Stimulated activated CD8-positive, alpha-beta memory T cell treated with anti-CD3 and anti-CD28 coated beads, Interleukin-15, amount 100 ng/mL, for 1 hour (primary cell): Measurements from ENCODE around the gene FNBP1.
"Not testable (repeated sequence)": the region's sequence is repeated elsewhere in the genome, so short reads cannot be mapped to it uniquely, and the experiment has no call there.

Experiments used
- DNase-seq: peaks from one replicate; pipeline ENCODE4 v3.0.0-alpha.2; 2020; ENCODE audit warnings: low read depth

Gene FNBP1

GRCh38 chr9:129953736-129954135, 89.3 kb downstream of the FNBP1 start:
- DNase-seq = no peak

- DNase-seq = no peak
Measured at GRCh38 chr9:129952337-129952736, 90.7 kb downstream of the FNBP1 start.

DNA sequence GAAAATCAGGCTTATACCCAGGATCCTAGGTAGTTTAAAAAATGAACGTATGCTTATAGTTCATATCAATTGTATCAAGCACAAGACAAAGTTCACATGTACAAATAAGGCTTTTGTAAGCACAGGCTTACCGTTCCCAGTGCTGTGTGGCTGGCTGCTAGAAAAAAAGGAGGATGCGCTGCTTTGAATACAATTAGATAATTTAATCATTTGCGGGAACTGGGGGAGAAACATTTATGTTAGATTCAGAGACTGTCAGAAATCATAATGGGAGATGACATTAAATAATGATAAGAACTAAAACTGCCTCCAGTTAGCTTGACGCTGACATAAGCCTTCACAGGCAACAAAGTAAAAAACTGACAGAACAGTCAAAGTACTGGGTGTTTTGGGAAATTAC, 93.2 kb downstream of the FNBP1 start:
- DNase-seq = no peak

- not testable (repeated sequence) for DNase-seq
Measured at GRCh38 chr9:129948626-129949025, 94.4 kb downstream of the FNBP1 start.

GRCh38 chr9:129946246-129946995, 96.6 kb downstream of the FNBP1 start:
- no peak for DNase-seq

DNA sequence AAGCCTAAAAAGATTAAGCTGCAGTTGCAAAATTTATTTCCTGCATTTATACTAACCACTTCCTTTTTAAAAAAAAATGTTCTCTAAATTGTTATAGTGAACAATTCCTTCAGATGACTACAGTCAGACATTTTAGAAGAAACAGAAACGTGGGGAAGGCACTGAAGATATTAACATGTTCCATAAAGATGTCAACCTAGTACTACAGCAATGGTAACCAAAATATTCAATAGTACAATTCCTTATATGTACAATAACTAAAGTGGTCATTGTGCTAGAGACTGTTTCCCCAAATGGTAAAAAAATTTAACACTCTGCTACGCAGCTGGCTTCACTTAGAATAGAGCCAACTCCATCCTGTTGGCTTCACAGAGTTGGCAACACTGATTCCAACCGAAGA, 97.7 kb downstream of the FNBP1 start:
- DNase-seq = no peak

GRCh38 chr9:129944506-129945116, 98.4 kb downstream of the FNBP1 start:
- peak; percentile 9 for DNase-seq

GRCh38 chr9:129939431-129939830, 103.6 kb downstream of the FNBP1 start:
- DNase-seq = no peak

DNA sequence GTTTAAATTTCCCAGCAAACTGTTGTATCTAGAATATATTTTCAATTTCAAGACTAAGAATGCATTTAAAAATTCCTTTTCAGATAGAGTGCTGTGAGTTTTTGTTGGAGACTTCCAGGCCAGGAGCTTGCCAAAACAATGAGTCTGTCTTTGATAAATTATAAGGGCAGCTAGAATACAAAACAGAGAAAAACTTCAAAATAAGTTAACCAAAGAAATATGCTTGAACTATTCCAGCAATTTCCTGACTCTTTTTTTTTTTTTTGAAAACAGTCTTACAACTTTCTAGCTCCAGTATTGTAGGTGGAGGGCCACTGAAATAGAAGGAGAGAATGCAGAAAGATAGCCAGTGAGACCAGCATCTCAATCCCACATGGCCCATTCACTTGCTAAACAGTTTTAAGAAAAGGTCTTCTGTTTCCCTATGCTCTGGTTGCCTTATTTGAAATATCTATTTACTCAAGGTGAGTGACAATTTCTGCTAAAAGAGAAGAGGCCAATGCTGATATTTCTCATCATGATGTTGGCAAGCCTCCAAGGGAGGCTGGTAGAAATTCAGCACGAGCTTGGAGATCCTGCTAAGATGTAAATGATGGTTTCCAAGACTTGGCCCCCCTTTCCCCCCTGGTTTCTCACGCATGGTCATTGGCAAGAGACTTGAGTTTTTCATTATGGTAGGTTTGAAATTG, 104.6 kb downstream of the FNBP1 start:
- no peak for DNase-seq

DNA sequence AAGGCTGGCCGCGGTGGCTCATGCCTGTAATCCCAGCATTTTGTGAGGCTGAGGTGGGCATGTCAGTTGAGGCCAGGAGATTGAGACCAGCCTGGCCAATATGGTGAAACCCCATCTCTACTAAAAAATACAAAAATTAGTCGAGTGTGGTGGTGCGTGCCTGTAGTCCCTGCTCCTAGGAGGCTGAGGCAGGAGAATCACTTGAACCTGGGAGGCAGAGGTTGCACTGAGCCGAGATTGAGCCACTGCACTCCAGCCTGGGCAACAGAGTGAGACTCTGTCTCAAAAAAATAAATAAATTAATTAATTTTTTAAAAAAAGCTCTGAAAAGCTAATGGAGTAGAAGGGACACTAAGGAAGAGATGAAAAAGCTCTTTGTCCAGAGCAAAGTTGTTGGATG, 105.1 kb downstream of the FNBP1 start:
- not testable (repeated sequence) for DNase-seq

GRCh38 chr9:129936222-129936621, 106.8 kb downstream of the FNBP1 start:
- no peak for DNase-seq

DNA sequence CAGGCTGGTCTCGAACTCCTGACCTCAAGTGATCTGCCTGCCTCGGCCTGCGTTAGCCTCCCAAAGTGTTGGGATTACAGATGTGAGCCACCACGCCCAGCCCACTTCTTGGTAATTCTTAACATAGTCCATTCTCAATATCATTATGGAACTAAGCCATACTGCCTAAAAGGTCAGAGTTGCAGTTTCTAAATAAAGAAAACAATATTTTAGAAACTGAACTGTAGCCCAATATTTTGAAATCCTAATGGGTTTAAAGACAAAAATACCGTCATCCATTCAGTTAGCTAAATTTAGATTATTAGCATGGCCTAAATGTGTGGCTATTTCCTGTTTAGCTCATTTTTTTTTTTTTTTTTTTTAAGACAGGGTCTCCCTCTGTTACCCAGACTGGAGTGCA, 108.2 kb downstream of the FNBP1 start:
- DNase-seq = no peak

GRCh38 chr9:129934041-129934591, 108.9 kb downstream of the FNBP1 start:
- no peak for DNase-seq

DNA sequence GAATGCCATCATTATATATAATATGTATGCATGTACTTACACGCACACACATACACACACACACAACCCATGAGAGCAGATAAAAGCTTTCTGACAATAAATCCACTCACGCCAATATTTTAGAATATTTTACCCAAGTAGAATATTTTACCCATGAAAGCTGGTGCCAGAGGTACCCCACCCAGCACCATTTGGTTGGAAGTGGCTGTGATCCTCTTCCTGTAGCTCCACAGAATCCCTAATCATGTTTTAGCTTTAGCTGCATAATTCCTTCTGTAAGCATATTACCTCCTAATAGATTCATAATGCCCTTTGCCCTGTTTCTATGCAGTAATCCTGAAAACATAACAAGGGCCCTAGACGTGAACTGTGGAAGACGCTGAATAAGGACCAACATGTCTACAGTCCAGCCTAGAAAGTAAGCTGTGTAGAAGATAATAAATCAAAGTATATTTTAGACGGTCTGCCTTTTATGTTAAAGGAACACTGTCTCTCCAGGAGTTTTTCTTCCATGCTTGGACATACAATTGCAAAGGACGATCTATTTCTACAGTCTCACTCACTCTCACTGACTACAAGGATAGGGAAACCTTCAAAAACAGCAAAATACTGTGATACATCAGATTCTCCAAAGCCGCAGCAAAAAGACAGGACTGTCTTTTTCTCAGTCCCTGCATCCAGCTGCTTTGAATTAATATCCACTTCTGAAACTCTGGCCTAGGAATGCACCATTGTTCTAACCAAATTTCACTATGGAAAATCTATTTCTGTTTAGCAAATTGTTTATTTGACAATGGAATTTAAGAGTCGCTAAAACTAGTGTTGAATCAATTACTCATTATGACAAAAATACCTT, 109.6 kb downstream of the FNBP1 start:
- DNase-seq = no peak

DNA sequence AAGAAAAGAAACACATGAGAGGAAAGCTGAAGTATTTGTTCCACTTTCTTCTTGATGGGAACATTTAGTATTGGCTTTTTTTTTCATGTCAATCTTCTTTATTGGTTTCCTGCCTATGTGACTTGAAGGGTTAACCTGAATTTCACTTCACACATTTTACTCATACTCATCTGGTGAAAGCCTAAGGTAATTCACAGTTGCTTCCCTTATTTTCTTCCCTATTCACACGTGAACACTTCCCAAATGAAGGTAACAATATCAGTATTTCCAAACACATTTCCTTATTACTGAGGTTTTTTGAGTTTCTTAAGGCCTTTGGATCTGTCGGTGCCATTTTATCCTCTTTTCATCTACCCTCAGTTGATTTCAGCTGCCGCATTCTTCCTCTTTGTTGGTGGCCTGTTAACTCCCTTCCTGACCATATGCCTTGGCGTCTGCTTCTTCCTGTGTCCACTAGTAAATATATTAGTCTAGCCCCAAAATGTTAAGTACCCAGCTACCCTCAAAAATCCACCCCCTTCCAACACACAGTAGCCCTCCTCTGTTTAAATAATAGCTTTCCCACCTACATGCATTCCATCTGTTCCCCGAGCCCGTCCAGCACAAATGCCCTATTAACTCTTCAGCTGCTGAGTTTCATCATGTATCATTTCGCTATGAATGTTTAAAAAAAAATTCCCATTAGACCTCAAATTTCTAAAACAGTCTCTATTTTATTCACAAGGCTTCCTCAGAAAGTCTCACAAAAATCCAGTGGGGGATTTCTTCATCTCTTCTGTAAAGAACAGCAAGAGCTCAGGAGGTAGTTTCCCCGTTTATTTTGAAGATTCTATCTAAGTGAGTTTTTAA, 110.5 kb downstream of the FNBP1 start:
- DNase-seq = no peak

- no peak for DNase-seq
Measured at GRCh38 chr9:129930743-129931142, 112.2 kb downstream of the FNBP1 start.

- DNase-seq = no peak
Measured at GRCh38 chr9:129929496-129930125, 113.4 kb downstream of the FNBP1 start.

DNA sequence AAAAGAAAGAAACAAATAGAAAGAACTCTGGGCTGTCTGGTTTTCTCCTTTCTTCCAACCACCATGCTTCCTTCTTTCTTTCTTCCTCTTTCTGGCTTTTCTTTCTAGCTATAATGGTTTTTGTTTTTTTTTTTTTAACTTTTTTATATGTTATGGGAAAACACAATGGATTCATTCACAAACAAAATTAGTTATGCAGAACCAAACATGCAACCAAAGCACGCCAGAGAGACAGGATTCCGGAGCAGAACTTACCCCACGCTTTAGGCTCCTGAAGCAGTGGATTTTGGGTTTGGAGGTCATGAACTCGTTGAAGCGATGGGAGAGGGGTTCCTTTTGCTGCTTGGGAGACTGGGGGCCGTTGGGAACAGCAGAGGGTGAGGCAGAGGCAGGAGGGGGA, 119.4 kb downstream of the FNBP1 start:
- no peak for DNase-seq

- DNase-seq = no peak
Measured at GRCh38 chr9:129921905-129922304, 121.1 kb downstream of the FNBP1 start.

DNA sequence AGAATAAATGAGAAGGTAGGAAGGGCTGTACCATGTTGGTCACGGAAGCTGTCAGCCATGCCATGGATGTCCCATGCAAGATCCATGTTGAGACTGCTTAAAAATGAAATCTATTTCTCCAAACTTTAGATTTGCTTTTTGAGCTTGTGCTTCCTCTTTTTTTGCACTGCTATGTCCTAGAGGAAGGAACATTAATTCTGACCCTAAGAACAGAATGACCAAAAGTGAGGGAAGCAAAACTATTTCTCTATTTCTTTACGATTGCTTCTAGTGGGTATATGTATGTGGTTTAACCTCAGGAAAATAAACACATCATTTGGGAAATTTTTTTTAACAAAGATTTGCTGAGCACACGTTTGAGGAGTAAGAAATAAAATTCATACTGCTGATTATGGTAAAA, 123.1 kb downstream of the FNBP1 start:
- no peak for DNase-seq

DNA sequence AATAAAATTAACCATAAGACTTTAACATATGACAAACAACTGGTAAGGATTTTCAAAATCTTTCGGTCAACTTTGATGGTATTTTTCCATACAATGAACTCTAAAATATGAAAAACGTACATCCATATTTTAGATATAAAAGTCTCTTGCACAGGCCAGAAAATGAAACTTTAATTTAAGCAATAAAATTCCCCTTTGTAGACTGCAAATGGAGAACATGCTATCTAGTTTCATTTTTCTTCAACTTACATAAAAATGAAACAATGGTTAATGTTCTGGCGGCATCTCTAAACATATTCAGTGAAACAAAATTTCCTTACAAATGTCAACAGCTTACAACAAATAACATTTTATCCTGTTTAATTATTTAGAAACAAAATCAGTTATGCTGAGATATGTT, 123.7 kb downstream of the FNBP1 start:
- no peak for DNase-seq
